Amygdala (tissue), 56 donors: ENCODE results near the gene NPVF.
A peak's percentile ranks its signal among the peaks of the same experiment; 100 is the strongest.

ENCODE experiments used
- DNase-seq, 56 donors: peaks; one replicate each; lab custom pipeline; 2025; lab: John Stamatoyannopoulos, UW

NPVF gene

DNA sequence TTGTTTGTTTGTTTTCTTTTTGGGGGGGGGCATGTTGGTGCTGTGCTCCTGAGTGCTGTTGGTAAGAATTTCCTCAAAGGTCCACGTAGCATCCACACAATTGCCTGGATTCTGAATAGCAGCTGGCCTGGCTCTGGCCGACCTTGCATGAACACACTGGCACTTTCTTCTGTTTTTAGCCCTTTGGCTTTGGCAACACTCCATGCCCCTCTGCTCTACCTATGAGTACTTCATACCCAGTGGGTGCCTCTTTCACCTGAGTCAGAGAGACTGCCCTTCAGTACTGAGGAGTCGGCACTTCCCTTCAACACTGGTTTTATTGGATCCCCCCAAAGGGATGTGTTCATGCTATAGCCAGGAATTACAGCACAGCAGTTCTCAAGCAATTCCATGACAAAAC, 7.2 kb upstream of the NPVF start:
- DNase-seq, result no peak

DNA sequence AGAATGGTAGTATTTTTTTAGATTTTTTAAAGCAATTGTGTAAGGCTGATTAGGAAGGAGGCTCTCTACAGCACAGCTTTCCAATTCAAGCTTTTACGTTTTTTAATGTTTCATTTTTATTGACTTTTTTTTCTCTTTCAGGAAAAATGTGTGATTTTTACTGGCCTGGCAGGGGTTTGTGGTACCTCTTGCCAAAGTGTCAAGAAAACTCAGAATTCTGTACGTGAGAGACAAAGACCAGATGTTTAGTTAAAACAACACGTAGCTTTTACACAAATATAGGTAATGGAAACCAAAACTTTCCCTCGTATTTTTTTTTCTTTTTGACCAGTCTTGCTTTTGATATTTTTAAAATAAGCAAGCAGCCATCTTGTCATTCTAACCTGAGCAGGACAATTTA, 6.0 kb upstream of the NPVF start:
- no peak for DNase-seq

DNA sequence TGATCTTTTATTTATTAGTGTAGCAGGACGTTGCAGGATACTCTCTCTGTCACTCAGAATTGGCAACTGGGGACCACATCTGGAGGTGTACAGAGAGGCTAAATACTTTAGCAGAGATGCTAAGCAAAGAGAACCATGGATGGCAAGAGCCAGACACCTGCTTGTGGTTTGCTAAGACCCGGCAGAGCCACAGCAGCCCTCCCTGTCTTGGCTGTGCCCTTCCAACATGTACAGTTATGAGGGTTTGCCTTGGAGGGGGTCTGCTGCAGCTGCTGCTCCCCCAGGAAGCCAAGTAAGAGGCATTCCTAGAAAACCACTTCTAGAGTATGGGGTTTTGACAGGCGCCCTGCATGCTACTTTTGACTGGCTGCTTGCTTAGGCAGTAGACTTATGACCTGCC, 5.1 kb downstream of the NPVF start:
- no peak for DNase-seq

DNA sequence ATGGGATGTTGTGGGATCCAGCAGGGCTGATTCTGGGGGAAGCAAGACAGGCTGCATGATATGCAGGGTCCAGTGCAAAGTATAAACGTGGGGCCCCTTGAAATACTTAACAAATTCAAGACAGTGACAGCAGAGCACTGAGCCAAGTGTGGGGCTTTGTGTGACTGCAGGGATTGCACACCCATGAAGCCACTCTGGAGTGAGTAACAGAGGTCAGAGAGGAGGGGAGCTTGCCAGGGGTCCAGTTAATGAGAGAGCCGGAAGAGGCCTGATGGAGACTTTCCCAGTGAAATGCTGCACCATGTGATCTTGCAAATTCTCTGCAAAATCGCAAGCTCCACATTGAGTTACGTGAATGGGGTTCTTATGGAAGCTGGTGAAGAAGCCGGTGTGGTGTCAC, 5.6 kb downstream of the NPVF start:
- no peak for DNase-seq

DNA sequence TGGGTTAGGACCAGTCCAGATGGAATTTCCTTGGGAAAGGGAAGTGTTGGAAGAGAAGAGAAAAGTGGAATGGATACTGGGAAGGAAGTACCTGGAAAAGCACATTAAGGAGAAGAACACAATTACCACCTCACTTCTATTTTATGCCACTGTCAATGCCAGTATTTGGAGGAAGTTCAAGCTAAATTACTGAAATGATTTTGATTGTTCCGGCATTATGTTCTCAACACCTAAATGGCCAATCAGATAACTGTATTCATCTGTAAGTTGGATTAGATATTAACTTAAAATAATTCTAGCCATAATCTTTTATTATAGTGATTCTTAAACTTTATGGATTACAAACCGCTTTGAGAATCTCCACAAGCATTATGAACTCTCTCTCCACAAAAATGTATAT, 7.3 kb downstream of the NPVF start:
- DNase-seq, result no peak

- no peak for DNase-seq
Observed at GRCh38 chr7:25218191-25218590, 10.1 kb downstream of the NPVF start.

- DNase-seq, result peak in 1 of 56 donors; percentile 69
Observed at GRCh38 chr7:25216837-25217236, 11.4 kb downstream of the NPVF start.

DNA sequence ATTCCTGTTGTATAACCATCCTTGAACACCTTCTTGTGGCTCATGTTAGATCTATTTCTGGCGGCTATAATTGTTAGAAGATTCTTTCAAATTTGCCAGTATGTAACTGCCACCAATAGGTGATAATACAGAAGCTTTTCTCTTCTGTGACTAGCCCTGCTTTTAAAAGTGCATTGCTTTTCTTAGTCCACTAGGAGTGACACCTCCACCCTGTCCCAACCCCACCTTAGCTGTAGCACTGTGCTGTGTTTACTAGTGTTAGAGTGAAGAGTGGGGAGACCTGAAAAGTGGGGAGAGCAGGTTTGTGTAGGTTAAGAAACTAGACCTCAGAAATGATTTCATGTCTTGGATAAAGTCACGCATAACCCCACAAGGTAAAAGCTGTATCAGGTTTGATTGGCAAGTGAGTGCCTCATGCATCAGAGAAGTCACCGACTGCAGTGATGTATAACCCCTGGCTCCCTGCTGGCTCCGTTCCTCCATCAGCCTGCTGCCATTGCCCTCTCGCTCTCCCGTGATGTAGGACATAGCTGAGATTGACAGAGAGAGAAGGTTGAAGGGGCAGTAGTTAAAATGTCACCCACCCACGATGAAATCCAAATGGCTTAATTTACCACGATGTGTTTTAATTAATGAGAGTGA, 12.5 kb downstream of the NPVF start:
- no peak for DNase-seq

GRCh38 chr7:25208525-25209221, 19.6 kb downstream of the NPVF start:
- no peak for DNase-seq

- no peak for DNase-seq
Observed at GRCh38 chr7:25207887-25208286, 20.4 kb downstream of the NPVF start.

GRCh38 chr7:25206765-25207164, 21.5 kb downstream of the NPVF start:
- no peak for DNase-seq

DNA sequence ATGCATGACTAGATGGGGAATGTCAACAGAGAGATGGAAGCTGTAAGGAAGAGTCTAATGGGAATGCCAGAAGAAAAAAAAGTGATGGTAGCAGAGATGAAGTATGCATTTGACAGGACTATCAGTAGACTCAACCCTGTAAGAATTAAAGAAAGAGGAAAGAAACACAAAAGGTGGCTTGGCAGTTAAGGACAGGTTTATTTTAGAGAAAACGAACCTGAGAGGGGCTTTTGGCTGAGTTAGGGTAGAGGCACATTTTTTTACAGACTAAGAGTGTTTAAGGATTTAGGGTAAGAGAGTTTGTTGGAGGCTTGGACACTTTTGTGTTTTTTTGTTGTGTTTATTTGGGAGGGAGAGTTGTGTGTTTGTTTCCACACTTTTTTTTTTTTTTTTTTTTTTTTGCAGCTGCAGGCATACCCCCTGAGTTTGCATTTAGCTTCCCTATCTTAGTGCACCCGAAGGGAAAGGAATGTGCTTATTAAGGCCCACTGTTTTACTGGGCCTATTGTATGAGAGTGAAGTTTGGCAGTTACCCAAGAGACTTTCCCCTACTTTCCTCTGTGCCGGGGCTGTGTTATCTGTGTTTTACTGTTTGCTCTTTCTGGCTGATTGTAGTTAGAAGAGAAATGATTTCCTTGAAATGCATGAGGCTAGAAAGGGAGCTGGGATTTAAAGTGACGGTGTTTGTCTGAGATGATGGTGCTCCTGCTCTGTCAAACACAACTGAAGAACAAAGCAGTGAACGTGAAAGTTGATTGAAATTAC, 32.0 kb downstream of the NPVF start:
- no peak for DNase-seq

DNA sequence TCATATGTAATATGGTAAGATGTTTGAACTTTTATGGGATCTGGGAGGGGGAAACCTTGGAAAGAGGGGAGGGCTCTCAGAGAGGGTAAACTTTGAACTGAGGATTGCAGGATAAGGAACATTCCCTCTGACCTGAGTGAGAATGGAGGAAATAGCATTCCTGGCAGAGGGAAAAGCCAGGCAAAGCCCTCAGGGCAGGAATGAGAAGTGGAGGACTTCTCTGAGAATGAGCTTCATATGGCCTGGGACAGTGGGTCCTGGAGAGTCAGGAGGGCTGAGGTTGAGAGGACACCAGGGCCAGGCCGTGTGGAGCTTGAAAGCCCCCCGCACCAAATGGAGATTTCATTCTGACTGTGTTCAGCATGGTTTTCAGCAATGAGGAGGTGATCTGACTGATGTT, 34.2 kb downstream of the NPVF start:
- no peak for DNase-seq

DNA sequence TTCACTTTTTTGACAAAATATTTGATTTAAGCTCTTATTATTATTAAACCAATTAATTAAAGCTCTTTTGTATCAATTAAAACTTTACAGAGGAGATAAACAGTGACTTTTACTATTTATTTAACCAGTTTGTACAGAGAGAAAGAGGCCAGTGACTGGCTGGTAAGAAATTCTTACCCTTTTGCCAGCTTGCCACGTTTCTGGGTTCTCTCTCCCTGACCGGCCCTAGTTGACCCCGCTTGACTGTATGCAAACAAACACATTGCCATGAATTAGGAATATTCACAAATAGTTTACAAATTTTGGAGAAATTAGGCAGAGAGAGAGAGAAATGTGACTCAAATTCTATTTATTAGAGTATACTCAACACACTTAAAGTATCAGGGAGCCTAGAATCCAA, 36.2 kb downstream of the NPVF start:
- DNase-seq, result no peak

DNA sequence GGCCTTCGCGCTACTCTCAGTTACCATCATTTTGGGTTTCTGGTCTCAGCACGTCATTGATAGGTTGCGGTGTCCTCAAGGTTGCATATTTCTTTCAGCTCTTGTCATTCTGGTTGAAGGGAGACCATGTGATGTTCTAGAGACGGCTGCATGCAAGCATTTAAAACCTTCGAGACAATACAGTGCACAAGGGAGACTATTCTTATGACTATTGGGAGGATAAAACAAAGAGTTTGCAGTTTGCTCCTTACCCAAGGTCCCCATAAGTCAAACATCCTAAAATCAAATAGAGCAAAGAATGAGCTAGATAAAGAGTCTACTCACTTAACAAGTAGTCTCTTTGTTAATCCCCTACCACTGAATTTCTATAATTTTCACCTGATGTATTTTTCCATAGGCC, 39.1 kb downstream of the NPVF start:
- DNase-seq, result no peak

DNA sequence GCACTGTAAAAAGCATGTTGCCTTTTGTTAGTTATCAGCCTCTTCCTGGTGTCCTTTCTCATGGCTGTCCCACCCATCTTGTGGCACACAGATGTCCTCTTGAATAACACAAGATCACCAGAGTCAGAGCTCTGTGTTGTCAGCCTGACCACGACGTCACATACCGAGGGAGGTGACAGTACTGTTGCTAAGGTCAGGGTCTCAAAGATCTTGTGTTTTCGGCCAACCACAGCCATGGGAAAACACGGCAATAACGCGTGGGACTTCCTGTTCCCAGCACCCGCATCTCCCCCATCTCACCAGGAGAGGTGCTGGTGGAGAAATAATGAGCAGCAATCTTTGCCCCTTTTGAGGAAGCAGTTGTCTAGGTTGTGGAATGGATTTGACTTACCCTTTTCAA, 40.4 kb downstream of the NPVF start:
- no peak for DNase-seq

DNA sequence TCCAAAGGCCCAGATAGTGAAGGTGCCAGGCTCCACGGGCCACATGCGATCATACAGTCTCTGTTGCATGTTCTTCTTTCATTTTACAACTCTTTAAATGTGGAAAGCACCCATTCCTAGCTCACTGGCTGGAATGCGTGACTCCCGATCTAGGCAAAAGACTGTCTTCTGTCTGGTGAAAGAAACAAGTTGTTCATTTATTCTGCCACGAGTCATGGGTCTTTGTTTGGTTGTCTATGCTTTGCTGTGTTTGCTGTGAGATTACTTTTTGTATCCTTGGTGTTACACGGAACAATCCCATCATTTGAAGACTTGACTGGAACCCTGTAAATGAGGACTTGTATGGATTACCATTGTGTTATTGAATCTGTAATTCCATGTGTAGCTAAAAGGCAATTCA, 41.9 kb downstream of the NPVF start:
- DNase-seq, result peak in 1 of 56 donors; percentile 24

DNA sequence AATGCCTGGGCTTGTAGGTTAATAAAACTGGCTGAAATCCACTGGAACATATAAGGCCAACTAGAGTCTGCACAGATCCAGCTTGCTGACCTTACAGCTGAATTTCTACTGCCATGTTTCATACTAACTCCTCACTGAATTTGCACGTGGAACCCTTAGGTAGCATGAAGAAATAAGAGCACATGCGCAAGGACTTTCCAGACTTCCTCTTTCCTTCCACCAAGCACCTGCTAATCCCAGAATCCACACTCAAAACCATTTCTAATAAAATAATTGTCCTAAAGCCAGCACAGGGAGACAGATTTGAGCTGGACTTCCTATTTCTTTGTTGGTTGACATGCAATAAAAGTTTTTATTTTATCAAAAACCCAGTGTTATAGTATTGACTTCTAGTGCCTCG, 46.8 kb downstream of the NPVF start:
- no peak for DNase-seq

- DNase-seq, result no peak
Observed at GRCh38 chr7:25180946-25181345, 47.3 kb downstream of the NPVF start.

DNA sequence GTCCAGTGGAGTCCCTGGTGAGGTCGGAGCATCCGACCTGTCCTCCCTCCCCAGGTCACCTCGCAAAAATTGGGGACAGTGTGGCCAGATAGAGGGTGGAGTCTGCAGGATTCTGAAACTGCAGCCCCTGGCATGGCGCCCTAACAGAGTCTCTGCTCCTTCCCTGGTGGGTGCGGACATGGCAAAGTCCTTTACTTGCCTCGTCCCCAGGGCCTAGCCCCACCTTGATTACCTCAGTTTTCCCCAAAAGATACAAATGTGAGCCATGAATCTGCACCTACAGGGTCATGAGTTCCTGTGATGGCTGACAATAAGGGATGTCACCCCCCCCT, 47.7 kb downstream of the NPVF start:
- no peak for DNase-seq

DNA sequence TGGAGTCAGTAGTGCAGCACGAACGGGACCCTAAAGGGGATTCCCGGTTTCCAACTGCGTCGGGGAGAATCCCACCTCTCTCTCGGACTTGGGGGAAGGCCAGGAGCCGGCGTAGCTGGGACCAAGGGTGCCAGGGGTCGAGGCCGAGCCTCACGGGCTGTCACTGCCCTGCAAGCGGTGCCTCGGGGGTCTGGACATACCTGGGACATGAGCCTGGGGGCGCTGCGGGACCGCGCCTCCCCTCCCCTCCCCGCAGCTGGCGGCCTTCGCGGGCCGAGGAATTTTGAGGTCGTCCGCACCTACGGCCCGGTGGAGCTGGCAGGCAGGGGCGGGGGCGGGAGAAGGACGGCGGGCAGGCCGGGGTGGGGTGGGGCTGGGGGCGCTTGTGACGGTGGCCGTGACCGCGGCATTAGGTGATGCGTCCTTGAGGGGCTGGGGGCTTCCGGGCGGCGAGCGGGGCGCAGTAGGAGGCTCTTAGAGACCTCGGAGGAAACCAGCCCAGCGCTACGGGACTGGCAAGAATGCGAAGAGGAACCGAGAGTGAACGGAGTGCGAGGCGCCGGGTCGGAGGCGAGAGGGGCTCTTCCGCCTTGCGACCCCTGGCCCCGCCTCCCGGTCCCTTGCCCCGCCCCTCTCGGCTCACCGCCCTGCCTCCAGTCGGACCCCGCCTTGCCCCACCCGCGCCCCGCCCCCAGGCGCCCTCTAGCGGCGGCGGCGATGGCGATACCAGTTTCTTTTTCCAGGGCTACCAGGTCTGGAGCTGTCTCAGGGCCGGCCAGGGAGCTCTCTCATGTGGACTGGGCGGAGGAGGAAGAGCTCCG, 48.3 kb downstream of the NPVF start:
- peak; percentile 45 to 95 (median 82) for DNase-seq
